GM18868 (cell line): ENCODE data around the gene C1orf146.
"Not testable (repeated sequence)": the region's sequence is repeated elsewhere in the genome, so short reads cannot be mapped to it uniquely, and the experiment has no call there.

Experiments used
- ATAC-seq: cut with Tn5 transposase; IDR thresholded peaks from one replicate; pipeline ENCODE4 v1.9.1; 2021; ENCODE audit warnings: mild to moderate bottlenecking, moderate library complexity; ENCODE audit not compliant: unreplicated experiment

Gene C1orf146

GRCh38 chr1:92273039-92273438, 55.3 kb downstream of the C1orf146 start:
- ATAC-seq = no peak

GRCh38 chr1:92274939-92275338, 57.2 kb downstream of the C1orf146 start:
- ATAC-seq = no peak

GRCh38 chr1:92276082-92276481, 58.4 kb downstream of the C1orf146 start:
- no peak for ATAC-seq

GRCh38 chr1:92277105-92277723, 59.5 kb downstream of the C1orf146 start:
- no peak for ATAC-seq

GRCh38 chr1:92279781-92280180, 62.1 kb downstream of the C1orf146 start:
- not testable (repeated sequence) for ATAC-seq

GRCh38 chr1:92281411-92281810, 63.7 kb downstream of the C1orf146 start:
- not testable (repeated sequence) for ATAC-seq

GRCh38 chr1:92291372-92291999, 73.8 kb downstream of the C1orf146 start:
- peak; percentile 49 for ATAC-seq
